HCT116 (cell line): ENCODE results near the gene TNFRSF19. TPM values are rescaled to one million over a fixed set of nuclear protein-coding genes. Genes with fewer than 3 reads are reported as not detected.

Experiments used
- ATAC-seq: fragments of 200-7000 bp; cut with Tn5 transposase; 2 replicates; pipeline ENCODE4 v1.9.1; 2020; ENCODE audit warnings: mild to moderate bottlenecking, moderate library complexity
- BruUV-seq: library from RNA; stranded (reverse); fragments of 400-500 nt; replicated peaks from 2 replicates; lab custom pipeline; 2021; lab: Mats Ljungman, UMichigan
- CTCF ChIA-PET: fragments of 300-600 bp; sonication (Branson Sonifier 250); formaldehyde crosslinking; loops from one replicate; lab custom pipeline; 2021; ENCODE audit warnings: antibody characterized with exemption; lab: Charles Lee
- POLR2A ChIA-PET: fragments of 300-600, 350-600 bp; sonication (Branson Sonifier 250); formaldehyde crosslinking; loops from one replicate; lab custom pipeline; 2021; ENCODE audit warnings: antibody characterized with exemption; lab: Charles Lee
- RAD21 ChIA-PET, 2 experiments: fragments of 300-600 bp; sonication (Branson Sonifier 250); formaldehyde crosslinking; loops; one replicate each; lab custom pipeline; 2023; ENCODE audit warnings: low total read pairs in 2 of 2; ENCODE audit not compliant: uncharacterized antibody in 2 of 2, unreplicated experiment in 2 of 2, low non-redundant PET in 1 of 2; lab: Charles Lee
- DNase-seq: peaks from one replicate; pipeline ENCODE4 v3.0.0-alpha.2; 2010; ENCODE audit warnings: low read depth, low spot score
- H2AFZ ChIP-seq: fragments of 200-600 bp; shearing (Covaris generic), sonication (generic); 2 replicates; pipeline ENCODE4 v1.6.1; 2017; ENCODE audit warnings: low read depth, mixed run types, mixed read lengths, antibody characterized with exemption, low read length; ENCODE audit not compliant: poor library complexity, severe bottlenecking
- H3K27ac ChIP-seq: 2 replicates; pipeline ENCODE4 v1.5.1; 2012; ENCODE audit warnings: low read depth, low read length
- H3K27me3 ChIP-seq: fragments of 200-600 bp; sonication (generic); 2 replicates; pipeline ENCODE4 v1.6.1; 2016; ENCODE audit warnings: mixed run types, low read length, mixed read lengths; ENCODE audit not compliant: insufficient read depth
- H3K36me3 ChIP-seq, 2 experiments: fragments of 200-500 bp in 1 of 2; fragments of 200-600 bp in 1 of 2; sonication (Bioruptor generic) in 1 of 2; sonication (generic) in 1 of 2; 2 replicates each; pipeline versions ENCODE4 v1.5.1 to v1.6.1; 2014 to 2016; ENCODE audit warnings: low read length in 2 of 2, inconsistent platforms in 1 of 2, mixed read lengths in 1 of 2, mixed run types in 1 of 2; ENCODE audit not compliant: insufficient read depth in 2 of 2, control insufficient read depth in 1 of 2
- H3K4me1 ChIP-seq, 2 experiments: fragments of 200-600 bp in 1 of 2; sonication (generic) in 1 of 2; 2 replicates each; pipeline versions ENCODE4 v1.5.1 to v1.6.1; 2012 to 2017; ENCODE audit warnings: low read length in 2 of 2, inconsistent platforms in 1 of 2, mild to moderate bottlenecking in 1 of 2, mixed read lengths in 1 of 2, mixed run types in 1 of 2, moderate library complexity in 1 of 2; ENCODE audit not compliant: insufficient read depth in 2 of 2, control insufficient read depth in 1 of 2
- H3K4me2 ChIP-seq: fragments of 200-600 bp; sonication (generic); 2 replicates; pipeline ENCODE4 v1.6.1; 2017; ENCODE audit warnings: mixed run types, low read length, mixed read lengths
- H3K4me3 ChIP-seq, 2 experiments: fragments of 200-600 bp in 1 of 2; sonication (generic) in 1 of 2; replicated peaks in 1 of 2; 2 replicates each; pipeline ENCODE4 v1.5.1; 2011 to 2016; ENCODE audit warnings: low read length in 2 of 2, control low read depth in 1 of 2, low read depth in 1 of 2, mild to moderate bottlenecking in 1 of 2, mixed read lengths in 1 of 2, mixed run types in 1 of 2
- H3K79me2 ChIP-seq: fragments of 200-600 bp; sonication (generic); 2 replicates; pipeline ENCODE4 v1.6.1; 2017; ENCODE audit warnings: mild to moderate bottlenecking, mixed run types, low read length, moderate library complexity, mixed read lengths; ENCODE audit not compliant: insufficient read depth
- H3K9ac ChIP-seq: fragments of 200-600 bp; sonication (generic); 2 replicates; pipeline ENCODE4 v1.6.1; 2016; ENCODE audit warnings: low read length, mixed read lengths
- H3K9me2 ChIP-seq: fragments of 200-600 bp; sonication (generic), shearing (Covaris generic); 2 replicates; pipeline ENCODE4 v1.6.1; 2017; ENCODE audit warnings: mixed run types, mild to moderate bottlenecking, moderate library complexity; ENCODE audit not compliant: insufficient read depth
- H3K9me3 ChIP-seq, 2 experiments: fragments of 200-500 bp in 1 of 2; fragments of 200-600 bp in 1 of 2; sonication (Bioruptor generic) in 1 of 2; sonication (generic) in 1 of 2; 2 replicates each; pipeline ENCODE4 v1.6.1; 2014 to 2017; ENCODE audit warnings: low read length in 2 of 2, mixed read lengths in 2 of 2, inconsistent platforms in 1 of 2, low read depth in 1 of 2, mild to moderate bottlenecking in 1 of 2, mixed run types in 1 of 2, moderate library complexity in 1 of 2; ENCODE audit not compliant: control insufficient read depth in 1 of 2, insufficient read depth in 1 of 2
- H4K20me1 ChIP-seq: fragments of 200-600 bp; sonication (generic), shearing (Covaris generic); 2 replicates; pipeline ENCODE4 v1.6.1; 2017; ENCODE audit warnings: mixed run types, mild to moderate bottlenecking, moderate library complexity; ENCODE audit not compliant: insufficient read depth
- CEBPB ChIP-seq: IDR thresholded peaks from 2 replicates; pipeline ENCODE4 v1.6.1; 2012; ENCODE audit warnings: low read depth
- EGR1 ChIP-seq: IDR thresholded peaks from 2 replicates; pipeline ENCODE4 v1.6.1; 2012; ENCODE audit warnings: low read depth
- EZH2phosphoT487 ChIP-seq: fragments of 200-600 bp; IDR thresholded peaks from 2 replicates; pipeline ENCODE4 v1.6.1; 2018; ENCODE audit warnings: antibody characterized with exemption, borderline replicate concordance
- FOSL1 ChIP-seq: IDR thresholded peaks from 2 replicates; pipeline ENCODE4 v1.6.1; 2012; ENCODE audit warnings: low read depth
- JUND ChIP-seq: IDR thresholded peaks from 2 replicates; pipeline ENCODE4 v1.6.1; 2012
- RAD21 ChIP-seq: IDR thresholded peaks from 2 replicates; pipeline ENCODE4 v1.6.1; 2012; ENCODE audit warnings: low read depth, mild to moderate bottlenecking
- SIN3A ChIP-seq: IDR thresholded peaks from 2 replicates; pipeline ENCODE4 v1.6.1; 2012; ENCODE audit warnings: low read depth
- TCF7L2 ChIP-seq: IDR thresholded peaks from 2 replicates; pipeline ENCODE4 v1.7.0; 2011; ENCODE audit warnings: borderline replicate concordance, inconsistent platforms; ENCODE audit not compliant: insufficient read depth, insufficient read length; ENCODE audit errors: extremely low read depth
- intact Hi-C: fragments of 100-400 bp; cut with micrococcal nuclease; formaldehyde crosslinking; loops from 2 replicates; pipeline ENCODE4 v1.10.0; 2022
- total RNA-seq: library from RNA; stranded (reverse); gene quantifications from one replicate; pipeline ENCODE4 v1.2.1, GENCODE V29; 2021; ENCODE audit not compliant: unreplicated experiment
- TF ChIP-seq, protein P1 (sequence below): IDR thresholded peaks from 2 replicates; pipeline ENCODE4 v1.6.1; 2012
- TF ChIP-seq, protein P2 (sequence below), 3 experiments: fragments of 200-600 bp in 1 of 3; sonication (generic) in 1 of 3; IDR thresholded peaks in 2 of 3; conservative IDR thresholded peaks in 1 of 3; 2 replicates each; pipeline ENCODE4 v1.5.1; 2012 to 2017; ENCODE audit warnings: low read depth in 2 of 3, low read length in 2 of 3, antibody characterized with exemption in 1 of 3, borderline replicate concordance in 1 of 3, control low read depth in 1 of 3, mild to moderate bottlenecking in 1 of 3, mixed read lengths in 1 of 3, mixed run types in 1 of 3, moderate library complexity in 1 of 3; ENCODE audit not compliant: insufficient read depth in 1 of 3
- TF ChIP-seq, protein P3 (sequence below): IDR thresholded peaks from 2 replicates; pipeline ENCODE4 v1.6.1; 2012; ENCODE audit warnings: low read depth

TNFRSF19 gene
- total RNA-seq, 1 experiment from 2014 or later, result 1.1 TPM

DNA sequence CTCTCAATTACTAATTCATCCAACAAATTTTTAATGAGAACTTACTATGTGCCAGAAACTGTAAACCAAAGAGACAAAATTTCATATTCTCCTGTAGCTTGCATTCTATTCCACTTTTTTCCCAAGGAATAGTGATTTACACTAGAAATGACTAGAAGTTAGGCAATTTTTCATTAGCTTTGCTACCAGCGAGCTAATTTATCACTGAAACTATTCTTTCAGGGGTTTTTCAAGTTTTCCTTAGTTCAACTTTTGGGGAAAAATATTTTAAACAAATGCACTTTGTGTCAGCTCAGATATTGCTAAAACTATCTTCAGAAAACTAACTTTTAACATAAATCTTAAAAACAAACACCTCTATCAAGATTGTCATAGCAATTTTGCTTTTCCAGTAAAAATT is 5.4 kb downstream of the TNFRSF19 start:
- TF ChIP-seq SIN3A (no peak), CEBPB (no peak), FOSL1 (no peak), TCF7L2 (no peak), JUND (no peak), RAD21 (no peak), EZH2phosphoT487 (no peak), EGR1 (no peak)
- TF ChIP-seq, protein P1, sequence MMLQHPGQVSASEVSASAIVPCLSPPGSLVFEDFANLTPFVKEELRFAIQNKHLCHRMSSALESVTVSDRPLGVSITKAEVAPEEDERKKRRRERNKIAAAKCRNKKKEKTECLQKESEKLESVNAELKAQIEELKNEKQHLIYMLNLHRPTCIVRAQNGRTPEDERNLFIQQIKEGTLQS, result no peak
- CTCF ChIA-PET, result no interaction called here
- RAD21 ChIA-PET, result no interaction called here
- H3K4me1 ChIP-seq, result peaks cover 3 to 15% of the 10 kb centered on the region in 2 experiments; a peak in 2 of 4 replicates
- intact Hi-C loops, result loop anchor here (5.0 to 10.0 kb wide), 2 partner anchors 103 to 201 kb away; no protein-coding TSS in a partner anchor
- H4K20me1 ChIP-seq, result no peaks in the 10 kb centered on the region
- no peaks in the 10 kb centered on the region for H3K36me3 ChIP-seq
- peaks cover 28% of the 10 kb centered on the region for H3K27me3 ChIP-seq
- no peak overlapping the region for H3K4me2 ChIP-seq
- no peak overlapping the region for H3K27ac ChIP-seq
- H3K4me3 ChIP-seq, result no peak overlapping the region
- H3K9me2 ChIP-seq, result no peaks in the 10 kb centered on the region
- no peak overlapping the region for H3K9ac ChIP-seq
- H3K9me3 ChIP-seq, result no peaks in the 10 kb centered on the region
- H3K79me2 ChIP-seq, result no peaks in the 10 kb centered on the region
- BruUV-seq, result no TSS peak
- POLR2A ChIA-PET, result no interaction called here
- no peak overlapping the region for H2AFZ ChIP-seq
- DNase-seq (no peak), ATAC-seq (no peak)

DNA sequence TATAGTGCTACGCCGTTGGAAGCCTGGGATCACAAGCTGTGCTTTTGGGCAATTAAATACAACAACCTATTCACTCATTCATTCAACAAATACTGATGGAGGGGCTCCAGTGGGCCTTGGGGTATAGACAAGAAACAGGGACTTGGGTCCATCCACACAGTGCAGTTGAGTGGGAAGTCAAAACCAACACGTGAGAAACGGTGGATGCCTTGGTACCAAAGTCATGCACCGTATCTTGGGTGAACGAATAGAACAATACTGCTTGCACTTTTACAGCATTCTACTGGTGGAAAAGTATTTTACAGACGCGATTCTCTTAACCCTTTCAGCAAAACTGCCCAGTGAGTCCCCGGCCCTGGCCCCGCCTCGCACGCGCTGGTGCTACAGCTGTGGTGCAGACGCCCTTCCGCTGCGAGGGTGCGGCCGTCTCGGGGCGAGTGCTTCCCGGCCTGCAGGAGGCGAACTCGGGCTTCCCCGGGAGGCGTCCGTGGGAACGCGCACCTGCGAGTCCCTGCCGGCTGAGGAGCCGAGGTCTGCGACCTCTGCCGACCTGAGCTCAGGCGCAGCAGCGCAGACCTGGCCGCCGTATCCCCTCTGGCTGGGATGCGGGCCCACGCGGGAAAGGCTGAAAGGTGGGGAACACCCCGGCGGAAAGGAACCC is 8.3 kb downstream of the TNFRSF19 start:
- H2AFZ ChIP-seq, result no peak overlapping the region
- H3K4me1 ChIP-seq, result peaks cover 3 to 15% of the 10 kb centered on the region in 2 experiments; a peak in 1 of 4 replicates
- no peaks in the 10 kb centered on the region for H3K9me2 ChIP-seq
- ChIA-PET POLR2A (no interaction called here), CTCF (interaction anchor here (0.6 to 1.0 kb wide), 4 partner anchors 10 to 441 kb away, joined by 3 read pairs; no protein-coding TSS in a partner anchor), RAD21 (no interaction called here)
- BruUV-seq, result TSS peak; percentile 45
- H3K4me2 ChIP-seq, result peak overlapping the region; percentile 78
- peak; percentile 85 for ATAC-seq
- DNase-seq, result no peak
- H3K9me3 ChIP-seq, result no peaks in the 10 kb centered on the region
- no peaks in the 10 kb centered on the region for H3K36me3 ChIP-seq
- TF ChIP-seq, protein P2, sequence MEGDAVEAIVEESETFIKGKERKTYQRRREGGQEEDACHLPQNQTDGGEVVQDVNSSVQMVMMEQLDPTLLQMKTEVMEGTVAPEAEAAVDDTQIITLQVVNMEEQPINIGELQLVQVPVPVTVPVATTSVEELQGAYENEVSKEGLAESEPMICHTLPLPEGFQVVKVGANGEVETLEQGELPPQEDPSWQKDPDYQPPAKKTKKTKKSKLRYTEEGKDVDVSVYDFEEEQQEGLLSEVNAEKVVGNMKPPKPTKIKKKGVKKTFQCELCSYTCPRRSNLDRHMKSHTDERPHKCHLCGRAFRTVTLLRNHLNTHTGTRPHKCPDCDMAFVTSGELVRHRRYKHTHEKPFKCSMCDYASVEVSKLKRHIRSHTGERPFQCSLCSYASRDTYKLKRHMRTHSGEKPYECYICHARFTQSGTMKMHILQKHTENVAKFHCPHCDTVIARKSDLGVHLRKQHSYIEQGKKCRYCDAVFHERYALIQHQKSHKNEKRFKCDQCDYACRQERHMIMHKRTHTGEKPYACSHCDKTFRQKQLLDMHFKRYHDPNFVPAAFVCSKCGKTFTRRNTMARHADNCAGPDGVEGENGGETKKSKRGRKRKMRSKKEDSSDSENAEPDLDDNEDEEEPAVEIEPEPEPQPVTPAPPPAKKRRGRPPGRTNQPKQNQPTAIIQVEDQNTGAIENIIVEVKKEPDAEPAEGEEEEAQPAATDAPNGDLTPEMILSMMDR (IDR thresholded peaks at IDR 0.05 in 2 of 3, conservative IDR thresholded peaks at IDR 0.05 in 1 of 3; ENCODE audit: borderline replicate concordance in 1 of 3, insufficient read depth in 1 of 3, low read depth in 2 of 3, low read length in 2 of 3), result peak in 2 of 3 experiments; percentile 54 to 65; a peak in 4 of 6 replicates
- TF ChIP-seq, protein P3, sequence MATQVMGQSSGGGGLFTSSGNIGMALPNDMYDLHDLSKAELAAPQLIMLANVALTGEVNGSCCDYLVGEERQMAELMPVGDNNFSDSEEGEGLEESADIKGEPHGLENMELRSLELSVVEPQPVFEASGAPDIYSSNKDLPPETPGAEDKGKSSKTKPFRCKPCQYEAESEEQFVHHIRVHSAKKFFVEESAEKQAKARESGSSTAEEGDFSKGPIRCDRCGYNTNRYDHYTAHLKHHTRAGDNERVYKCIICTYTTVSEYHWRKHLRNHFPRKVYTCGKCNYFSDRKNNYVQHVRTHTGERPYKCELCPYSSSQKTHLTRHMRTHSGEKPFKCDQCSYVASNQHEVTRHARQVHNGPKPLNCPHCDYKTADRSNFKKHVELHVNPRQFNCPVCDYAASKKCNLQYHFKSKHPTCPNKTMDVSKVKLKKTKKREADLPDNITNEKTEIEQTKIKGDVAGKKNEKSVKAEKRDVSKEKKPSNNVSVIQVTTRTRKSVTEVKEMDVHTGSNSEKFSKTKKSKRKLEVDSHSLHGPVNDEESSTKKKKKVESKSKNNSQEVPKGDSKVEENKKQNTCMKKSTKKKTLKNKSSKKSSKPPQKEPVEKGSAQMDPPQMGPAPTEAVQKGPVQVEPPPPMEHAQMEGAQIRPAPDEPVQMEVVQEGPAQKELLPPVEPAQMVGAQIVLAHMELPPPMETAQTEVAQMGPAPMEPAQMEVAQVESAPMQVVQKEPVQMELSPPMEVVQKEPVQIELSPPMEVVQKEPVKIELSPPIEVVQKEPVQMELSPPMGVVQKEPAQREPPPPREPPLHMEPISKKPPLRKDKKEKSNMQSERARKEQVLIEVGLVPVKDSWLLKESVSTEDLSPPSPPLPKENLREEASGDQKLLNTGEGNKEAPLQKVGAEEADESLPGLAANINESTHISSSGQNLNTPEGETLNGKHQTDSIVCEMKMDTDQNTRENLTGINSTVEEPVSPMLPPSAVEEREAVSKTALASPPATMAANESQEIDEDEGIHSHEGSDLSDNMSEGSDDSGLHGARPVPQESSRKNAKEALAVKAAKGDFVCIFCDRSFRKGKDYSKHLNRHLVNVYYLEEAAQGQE, result no peak
- TF ChIP-seq RAD21, result 0 out of 2 replicates have a peak, but pooled peaks have one; percentile 21
- peak overlapping the region; percentile 43 for H3K9ac ChIP-seq
- no peaks in the 10 kb centered on the region for H3K79me2 ChIP-seq
- peak overlapping the region; percentile 67 to 74 for H3K4me3 ChIP-seq
- intact Hi-C loops, result loop anchor here (5.0 to 10.0 kb wide), 2 partner anchors 106 to 204 kb away; no protein-coding TSS in a partner anchor
- H3K27me3 ChIP-seq, result no peaks in the 10 kb centered on the region
- peak overlapping the region; percentile 69; the same call in 1 of the 2 replicates for H3K27ac ChIP-seq
- no peaks in the 10 kb centered on the region for H4K20me1 ChIP-seq
